ENCODE results near the gene SLAMF7.
"Not testable (repeated sequence)": the region's sequence is repeated elsewhere in the genome, so short reads cannot be mapped to it uniquely, and the experiment has no call there.

The SLAMF7 gene

DNA sequence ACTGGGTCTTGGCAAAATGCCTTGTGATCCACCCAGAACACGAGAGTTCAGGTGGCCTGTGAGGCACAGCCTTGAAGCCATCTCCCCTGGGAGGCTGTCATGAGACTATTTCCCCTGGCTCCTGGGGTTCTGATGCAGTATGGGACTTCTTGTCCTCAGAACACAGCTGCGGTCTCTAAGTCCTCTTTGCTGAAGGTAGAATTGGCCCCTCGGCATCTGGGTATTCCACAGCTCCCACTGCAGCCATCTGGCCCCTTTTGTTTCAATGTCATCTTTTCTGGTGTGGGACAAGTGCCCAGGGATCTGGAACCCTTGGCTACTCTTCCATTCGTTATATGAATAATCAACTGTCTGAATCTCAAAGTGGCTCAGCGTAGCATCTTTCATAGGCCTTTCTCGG lies 39.9 kb downstream of the SLAMF7 start:
- DNase-seq = no peak

GRCh38 chr1:160779626-160780397 lies 40.8 kb downstream of the SLAMF7 start:
- peak; percentile 38 for DNase-seq

- no peak for DNase-seq
Observed at GRCh38 chr1:160780398-160780755, 41.3 kb downstream of the SLAMF7 start.

GRCh38 chr1:160781186-160781766 lies 42.2 kb downstream of the SLAMF7 start:
- DNase-seq = no peak

GRCh38 chr1:160781914-160782689 lies 43.1 kb downstream of the SLAMF7 start:
- peak; percentile 51 for DNase-seq

DNA sequence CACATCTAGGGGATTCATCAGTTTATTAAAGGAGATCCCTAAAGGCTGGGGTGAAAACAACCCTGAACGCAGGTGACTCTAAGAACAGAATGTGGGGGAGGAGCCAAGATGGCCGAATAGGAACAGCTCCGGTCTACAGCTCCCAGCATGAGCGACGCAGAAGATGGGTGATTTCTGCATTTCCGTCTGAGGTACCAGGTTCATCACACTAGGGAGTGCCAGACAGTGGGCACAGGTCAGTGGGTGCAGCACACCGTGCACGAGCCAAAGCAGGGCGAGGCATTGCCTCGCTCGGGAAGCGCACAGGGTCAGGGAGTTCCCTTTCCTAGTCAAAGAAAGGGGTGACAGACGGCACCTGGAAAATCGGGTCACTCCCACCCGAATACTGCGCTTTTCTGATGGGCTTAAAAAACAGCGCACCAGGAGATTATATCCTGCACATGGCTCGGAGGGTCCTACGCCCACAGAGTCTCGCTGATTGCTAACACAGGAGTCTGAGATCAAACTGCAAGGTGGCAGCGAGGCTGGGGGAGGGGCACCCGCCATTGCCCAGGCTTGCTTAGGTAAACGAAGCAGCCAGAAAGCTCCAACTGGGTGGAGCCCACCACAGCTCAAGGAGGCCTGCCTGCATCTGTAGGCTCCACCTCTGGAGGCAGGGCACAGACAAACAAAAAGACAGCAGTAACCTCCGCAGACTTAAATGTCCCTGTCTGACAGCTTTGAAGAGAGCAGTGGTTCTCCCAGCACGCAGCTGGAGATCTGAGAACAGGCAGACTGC lies 44.1 kb downstream of the SLAMF7 start:
- not testable (repeated sequence) for DNase-seq

DNA sequence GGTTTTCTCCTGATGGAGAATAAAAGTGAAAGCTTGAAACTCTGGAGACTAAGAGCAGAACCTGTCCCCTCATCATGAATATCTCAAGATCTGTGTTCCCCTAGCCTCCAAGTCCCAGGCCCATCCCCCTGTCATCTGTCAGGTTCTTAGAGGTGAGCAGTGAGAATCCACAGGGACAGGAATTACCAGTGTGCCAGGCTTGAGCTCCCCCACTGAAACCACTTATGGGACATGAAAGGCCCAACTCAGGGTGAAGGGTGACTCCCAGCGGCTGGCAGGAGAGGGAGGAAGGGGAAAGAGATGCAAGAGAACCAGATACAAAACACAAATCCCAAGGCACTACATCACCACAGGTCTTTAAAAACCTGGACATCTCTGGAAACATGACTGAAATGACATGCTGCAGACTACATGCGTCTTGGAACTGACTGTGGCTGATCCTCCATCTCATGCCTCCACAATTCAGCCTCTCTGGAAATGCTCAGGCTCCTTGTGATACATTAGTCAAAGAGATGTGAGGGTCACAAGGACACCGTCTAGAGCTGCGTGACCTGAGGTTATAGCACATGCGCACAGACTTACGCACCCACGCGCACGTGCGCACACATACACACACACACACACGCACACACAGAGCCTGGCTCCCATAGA lies 50.1 kb downstream of the SLAMF7 start:
- DNase-seq = no peak

GRCh38 chr1:160789702-160790611 lies 50.9 kb downstream of the SLAMF7 start:
- DNase-seq = peak; percentile 81

- no peak for DNase-seq
Observed at GRCh38 chr1:160794376-160794775, 55.3 kb downstream of the SLAMF7 start.

- peak; percentile 93 for DNase-seq
Observed at GRCh38 chr1:160795951-160796383, 56.9 kb downstream of the SLAMF7 start, which contains the start of gene LY9. Gene LY9 (plus strand): TSS chr1:160796174. CDS start chr1:160796188, 14 bp downstream.

DNA sequence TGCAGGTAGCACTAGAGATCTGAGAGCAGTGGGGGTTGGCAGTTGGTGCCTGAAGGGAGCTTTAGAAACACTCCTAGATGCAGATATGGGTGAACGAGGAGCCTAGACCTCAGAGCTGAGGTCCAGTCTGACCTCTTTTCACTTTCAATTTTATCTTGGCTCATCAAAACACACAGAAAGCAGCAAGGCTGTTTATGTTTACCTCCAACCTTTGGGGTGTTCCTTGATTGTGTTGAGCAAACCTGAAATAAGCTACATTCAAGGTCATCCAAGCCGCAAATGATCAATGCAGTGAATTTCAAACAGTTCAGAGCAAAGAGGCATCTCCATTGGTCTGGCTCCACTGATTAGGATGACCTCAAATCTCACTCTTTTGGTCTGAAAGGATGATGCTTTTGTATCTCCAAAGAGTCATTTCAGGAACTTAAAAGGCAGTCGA lies 58.2 kb downstream of the SLAMF7 start:
- no peak for DNase-seq

DNA sequence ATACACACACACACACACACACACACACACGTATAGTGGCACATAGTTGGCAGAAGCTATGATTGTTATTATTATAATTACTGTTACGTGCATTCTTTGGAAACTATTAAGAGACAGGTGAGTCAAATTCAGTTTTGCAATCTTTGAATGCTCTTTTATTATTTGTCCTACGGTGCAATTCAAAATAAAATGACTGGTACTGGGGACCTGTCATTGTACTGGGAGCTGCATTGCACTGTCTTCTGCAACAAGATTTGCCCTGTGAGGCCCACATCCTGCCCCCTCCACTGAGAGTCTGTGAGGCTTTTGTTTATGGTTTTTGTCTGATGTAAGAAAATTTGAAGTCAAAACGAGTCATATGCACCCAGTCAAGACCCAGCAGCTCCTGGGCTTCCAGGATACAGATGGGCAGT lies 58.8 kb downstream of the SLAMF7 start:
- peak; percentile 52 for DNase-seq

- DNase-seq = no peak
Observed at GRCh38 chr1:160798439-160798838, 59.4 kb downstream of the SLAMF7 start.

- no peak for DNase-seq
Observed at GRCh38 chr1:160799641-160800040, 60.6 kb downstream of the SLAMF7 start.

DNA sequence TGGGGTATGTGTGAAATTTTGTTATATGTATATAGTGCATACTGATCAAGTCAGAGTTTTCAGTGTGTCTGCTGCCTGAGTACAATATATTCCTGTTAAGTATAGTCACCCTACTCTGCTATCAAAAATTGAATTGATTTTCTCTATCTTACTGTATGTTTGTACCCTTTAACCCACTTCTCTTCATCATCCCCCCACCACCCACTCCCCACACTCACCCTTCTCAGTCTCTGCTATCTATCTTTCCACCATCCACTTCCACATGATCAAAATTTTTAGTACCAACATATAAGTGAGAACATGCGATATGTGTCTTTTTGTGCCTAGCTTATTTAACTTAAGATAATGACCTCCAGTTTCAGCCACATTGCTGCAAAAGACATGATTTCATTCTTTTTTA lies 61.1 kb downstream of the SLAMF7 start:
- no peak for DNase-seq

DNA sequence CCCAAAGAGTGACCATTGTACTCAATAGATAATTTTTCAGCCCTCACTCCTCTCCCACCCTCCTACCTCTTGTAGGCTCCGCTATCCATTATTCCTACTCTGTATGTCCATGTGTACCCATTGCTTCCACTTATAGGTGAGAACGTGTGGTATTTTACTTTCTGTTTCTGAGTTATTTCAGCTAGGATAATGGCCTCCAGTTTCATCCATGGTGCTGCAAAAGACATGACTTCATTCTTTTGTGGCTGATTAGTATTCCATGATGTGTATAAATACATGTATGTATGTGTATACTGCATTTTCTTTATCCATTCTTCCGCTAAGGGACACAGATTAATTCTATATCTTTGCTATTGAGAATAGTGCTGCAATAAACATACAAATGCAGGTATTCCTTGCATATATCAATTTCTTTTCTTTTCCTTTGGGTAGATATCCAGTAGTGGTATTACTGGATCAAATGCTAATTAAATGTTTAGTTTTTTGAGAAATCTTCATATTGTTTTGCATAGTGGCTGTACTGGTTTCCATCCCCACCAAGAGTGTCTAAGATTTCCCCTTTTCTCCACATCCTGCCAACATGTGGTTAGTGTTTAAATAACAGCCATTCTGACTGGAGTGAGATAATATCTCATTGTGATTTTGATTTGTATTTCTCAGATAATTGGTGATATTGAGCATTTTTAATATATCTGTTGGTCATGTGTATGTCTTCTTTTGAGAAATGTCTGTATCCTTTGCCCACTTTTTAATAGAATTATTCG lies 61.8 kb downstream of the SLAMF7 start:
- DNase-seq = no peak

DNA sequence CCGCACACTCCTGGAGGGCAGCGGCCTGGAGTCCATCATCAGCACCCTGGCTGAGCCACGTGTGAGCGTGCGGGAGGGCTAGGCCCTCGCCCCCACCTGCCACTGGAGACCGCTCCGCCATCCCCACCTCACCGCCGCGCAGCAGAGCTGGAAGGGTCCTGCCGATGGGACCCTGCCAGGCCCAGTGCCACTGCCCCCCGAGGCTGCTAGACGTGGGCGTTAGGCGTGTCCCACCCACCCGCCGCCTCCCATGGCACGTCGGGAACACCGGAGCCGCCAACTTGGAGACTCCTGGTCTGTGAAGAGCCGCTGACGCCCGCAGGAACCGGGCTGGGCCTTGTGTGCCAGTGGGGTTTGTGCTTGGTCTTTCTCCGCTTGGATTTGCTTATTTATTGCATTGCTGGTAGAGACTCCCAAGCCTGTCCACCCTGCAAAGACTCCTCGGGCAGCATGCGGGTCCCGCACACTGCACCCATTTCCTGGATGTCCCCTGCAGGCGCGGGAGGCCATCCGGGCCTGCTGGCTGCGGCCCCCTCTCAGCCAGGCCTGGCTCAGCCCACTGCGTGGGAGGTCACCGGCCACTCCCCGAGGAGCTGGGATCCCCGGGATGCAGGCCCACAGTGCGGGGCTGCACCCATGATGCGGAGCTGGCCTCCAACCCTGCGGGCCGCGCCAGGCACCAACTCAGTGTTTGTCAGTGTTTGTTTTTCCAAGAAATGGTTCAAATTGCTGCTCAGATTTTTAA lies 63.0 kb downstream of the SLAMF7 start:
- DNase-seq = no peak

Data from CD4-positive, alpha-beta T cell treated with Interferon gamma for 1 hour (primary cell).